Fibroblast of lung (primary cell): ENCODE data around the gene TNFRSF14.

Experiments used
- CTCF ChIP-seq, 2 donors: IDR thresholded peaks in 1 of 2; conservative IDR thresholded peaks in 1 of 2; 1 replicate in 1 of 2; 2 replicates in 1 of 2; pipeline ENCODE4 v1.5.1; 2011 to 2012; ENCODE audit warnings: low read length in 2 of 2, control low read depth in 1 of 2, inconsistent platforms in 1 of 2, low read depth in 1 of 2, mild to moderate bottlenecking in 1 of 2
- EZH2 ChIP-seq: IDR thresholded peaks from 2 replicates; pipeline ENCODE4 v1.5.1; 2012; ENCODE audit warnings: low read length, control low read depth, mild to moderate bottlenecking; ENCODE audit errors: missing control alignments

GRCh38 chr1:2585318-2586092 lies 29.3 kb downstream of the TNFRSF14 start:
- no peak for TF ChIP-seq CTCF (conservative IDR thresholded peaks at IDR 0.05 in 1 of 2, IDR thresholded peaks at IDR 0.05 in 1 of 2; ENCODE audit: low read depth in 1 of 2, low read length in 2 of 2)
- TF ChIP-seq EZH2, result no peak
